Esophagus muscularis mucosa (tissue), 4 donors: ENCODE data around the gene TRMU. TPM values are rescaled to one million over a fixed set of nuclear protein-coding genes. Genes with fewer than 3 reads are reported as not detected.

Source experiments
- DNase-seq: peaks from one replicate; pipeline ENCODE4 v3.0.0-alpha.2; 2017; ENCODE audit errors: extremely low spot score
- H3K27ac ChIP-seq, 4 donors: fragments of 200-600 bp; sonication (generic); replicated peaks in 1 of 4; 1 replicate in 3 of 4; 2 replicates in 1 of 4; pipeline ENCODE4 v1.5.1; 2016 to 2019; ENCODE audit warnings: mild to moderate bottlenecking in 1 of 4
- H3K27me3 ChIP-seq, 4 donors: fragments of 200-600 bp; sonication (generic); one replicate each; pipeline versions ENCODE4 v1.5.1 to v1.6.0; 2016 to 2019
- H3K36me3 ChIP-seq, 4 donors: fragments of 200-600 bp; sonication (generic); one replicate each; pipeline ENCODE4 v1.5.1; 2016 to 2019
- H3K4me1 ChIP-seq, 4 donors: fragments of 200-600 bp; sonication (generic); one replicate each; pipeline ENCODE4 v1.5.1; 2016 to 2019
- H3K4me3 ChIP-seq, 4 donors: fragments of 200-600 bp; sonication (generic); 1 replicate in 2 of 4; 2 replicates in 2 of 4; pipeline ENCODE4 v1.5.1; 2016 to 2019; ENCODE audit warnings: mild to moderate bottlenecking in 4 of 4, moderate library complexity in 1 of 4
- H3K9me3 ChIP-seq, 4 donors: fragments of 200-600 bp; sonication (generic); 1 replicate in 3 of 4; 2 replicates in 1 of 4; pipeline ENCODE4 v1.5.1; 2016 to 2019
- CTCF ChIP-seq, 3 experiments: fragments of 200-600 bp in 2 of 3; fragments of 450-650 bp in 1 of 3; sonication (generic) in 2 of 3; IDR thresholded peaks; one replicate each; pipeline ENCODE4 v1.5.1; 2017 to 2019; ENCODE audit warnings: antibody characterized with exemption in 3 of 3, mild to moderate bottlenecking in 2 of 3, moderate library complexity in 1 of 3
- EP300 ChIP-seq: sonication (generic); formaldehyde crosslinking; IDR thresholded peaks from one replicate; pipeline ENCODE4 v1.6.1; 2017; ENCODE audit warnings: antibody characterized with exemption
- POLR2A ChIP-seq: fragments of 450-650 bp; IDR thresholded peaks from one replicate; pipeline ENCODE4 v1.6.1; 2017; ENCODE audit warnings: antibody characterized with exemption, moderate library complexity, mild to moderate bottlenecking, low read depth
- POLR2AphosphoS5 ChIP-seq, 2 donors: sonication (generic); formaldehyde crosslinking; IDR thresholded peaks; one replicate each; pipeline ENCODE4 v1.6.1; 2017; ENCODE audit warnings: antibody characterized with exemption in 2 of 2
- WGBS: methylation state at CpG from one replicate; pipeline ENCODE4 v1.1.5; 2018; 5-methylcytosine and 5-hydroxymethylcytosine counted together
- intact Hi-C: fragments of 100-400 bp; cut with DNase I; formaldehyde crosslinking; loops from one replicate; pipeline ENCODE4 v1.15.1; 2023
- total RNA-seq, 4 donors: library from RNA; depleted of rRNA; stranded (reverse); fragments of >200 nt; gene quantifications; one replicate each; pipeline versions ENCODE4 v1.1.0 to v1.2.1, GENCODE V29; 2016

The TRMU gene
- total RNA-seq, 4 donors from 2014 or later, result 18.1 to 23.6 (median 20.6) TPM

GRCh38 chr22:46366801-46367706, 31.5 kb downstream of the TRMU start:
- no peak overlapping the region for H3K4me3 ChIP-seq
- intact Hi-C loops, result loop anchor here (1.0 kb wide), 1 partner anchor 175 kb away; no protein-coding TSS in a partner anchor
- H3K27me3 ChIP-seq, result peaks cover 0 to 35% (median 0%) of the 10 kb centered on the region in 4 donors
- no peak for DNase-seq
- 88% methylated on average over 32 of the region's 45 CpGs for WGBS
- H3K27ac ChIP-seq, result no peak overlapping the region
- H3K9me3 ChIP-seq, result no peaks in the 10 kb centered on the region
- peaks cover 0 to 7% (median 2%) of the 10 kb centered on the region in 4 donors for H3K4me1 ChIP-seq
- no peak for TF ChIP-seq EP300
- TF ChIP-seq POLR2AphosphoS5 (IDR thresholded peaks at IDR 0.05), result no peak
- no peak for TF ChIP-seq POLR2A
- TF ChIP-seq CTCF (IDR thresholded peaks at IDR 0.05), result no peak
- no peaks in the 10 kb centered on the region for H3K36me3 ChIP-seq

GRCh38 chr22:46367707-46368191, 32.2 kb downstream of the TRMU start:
- DNase-seq, result no peak
- intact Hi-C loops, result loop anchor here (1.0 kb wide), 1 partner anchor 175 kb away; no protein-coding TSS in a partner anchor
- no peak overlapping the region for H3K27ac ChIP-seq
- peaks cover 0 to 3% (median 0%) of the 10 kb centered on the region in 4 donors for H3K36me3 ChIP-seq
- H3K9me3 ChIP-seq, result no peaks in the 10 kb centered on the region
- TF ChIP-seq CTCF (IDR thresholded peaks at IDR 0.05), result peak; percentile 71 to 88 (median 82)
- TF ChIP-seq EP300, result no peak
- H3K4me3 ChIP-seq, result no peak overlapping the region
- peaks cover 0 to 7% (median 2%) of the 10 kb centered on the region in 4 donors for H3K4me1 ChIP-seq
- WGBS, result 59% methylated on average over 12 of the region's 19 CpGs
- peaks cover 0 to 35% (median 0%) of the 10 kb centered on the region in 4 donors for H3K27me3 ChIP-seq

DNA sequence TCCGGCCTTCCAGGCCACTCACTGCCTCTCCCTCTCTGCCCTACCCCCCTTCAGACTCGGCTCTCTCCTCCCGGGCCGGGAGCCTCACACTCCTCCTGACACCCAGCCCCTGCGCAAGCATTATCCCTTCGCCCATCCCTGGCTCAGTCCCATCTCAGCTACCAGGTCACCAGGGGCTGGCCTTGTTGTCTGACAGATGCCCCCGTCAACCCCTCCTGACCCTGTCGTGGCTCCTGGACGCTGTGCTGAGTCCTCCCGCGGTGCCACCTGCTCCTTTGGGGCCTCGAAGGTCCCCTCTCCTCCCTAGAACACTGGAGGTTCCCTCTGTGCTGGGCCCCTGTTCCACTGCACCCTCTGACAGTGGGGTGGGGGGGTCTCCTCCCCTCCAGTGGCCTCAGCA, 32.9 kb downstream of the TRMU start:
- TF ChIP-seq POLR2AphosphoS5 (IDR thresholded peaks at IDR 0.05) (no peak), EP300 (no peak), CTCF (IDR thresholded peaks at IDR 0.05) (no peak), POLR2A (no peak)
- Histone ChIP-seq H3K27ac (no peak overlapping the region), H3K4me1 (peaks cover 0 to 7% (median 2%) of the 10 kb centered on the region in 4 donors), H3K4me3 (no peak overlapping the region), H3K27me3 (peaks cover 0 to 35% (median 0%) of the 10 kb centered on the region in 4 donors), H3K9me3 (no peaks in the 10 kb centered on the region), H3K36me3 (peaks cover 0 to 4% (median 0%) of the 10 kb centered on the region in 4 donors)
- 77% methylated on average over 12 of the region's 12 CpGs for WGBS
- DNase-seq, result no peak
- intact Hi-C loops, result no loop called here

- Histone ChIP-seq H3K27me3 (peaks cover 0 to 29% (median 0%) of the 10 kb centered on the region in 4 donors), H3K9me3 (no peaks in the 10 kb centered on the region), H3K36me3 (peaks cover 0 to 4% (median 0%) of the 10 kb centered on the region in 4 donors), H3K27ac (no peak overlapping the region), H3K4me3 (no peak overlapping the region), H3K4me1 (peaks cover 0 to 7% (median 2%) of the 10 kb centered on the region in 4 donors)
- DNase-seq, result no peak
- intact Hi-C loops, result no loop called here
- 67% methylated on average over 8 of the region's 31 CpGs for WGBS
- TF ChIP-seq POLR2A (no peak), CTCF (IDR thresholded peaks at IDR 0.05) (no peak), EP300 (no peak), POLR2AphosphoS5 (IDR thresholded peaks at IDR 0.05) (no peak)
Observed at GRCh38 chr22:46368871-46369715, 33.6 kb downstream of the TRMU start.
